CD4-positive, alpha-beta T cell treated with Interleukin-10 for 1 hour (primary cell): ENCODE measurements around the gene JAKMIP1.

Experiments used
- DNase-seq: peaks from one replicate; pipeline ENCODE4 v3.0.0-alpha.2; 2020

The JAKMIP1 gene

GRCh38 chr4:6086846-6087245, 113.5 kb downstream of the JAKMIP1 start:
- no peak for DNase-seq

- no peak for DNase-seq
These were observed 114.4 kb downstream of the JAKMIP1 start for GRCh38 chr4:6085691-6086628.

- DNase-seq: no peak
These were observed 115.2 kb downstream of the JAKMIP1 start for GRCh38 chr4:6085028-6085690.

GRCh38 chr4:6079965-6080364, 120.4 kb downstream of the JAKMIP1 start:
- no peak for DNase-seq

- no peak for DNase-seq
These were observed 121.8 kb downstream of the JAKMIP1 start for GRCh38 chr4:6078560-6078959.

GRCh38 chr4:6076391-6076790, 124.0 kb downstream of the JAKMIP1 start:
- peak; percentile 14 for DNase-seq

GRCh38 chr4:6074758-6075157, 125.6 kb downstream of the JAKMIP1 start:
- DNase-seq: no peak

GRCh38 chr4:6071959-6072720, 128.2 kb downstream of the JAKMIP1 start:
- DNase-seq: no peak

- DNase-seq: no peak
These were observed 129.0 kb downstream of the JAKMIP1 start for GRCh38 chr4:6071191-6071958.

- DNase-seq: no peak
These were observed 130.3 kb downstream of the JAKMIP1 start for GRCh38 chr4:6069845-6070709.

GRCh38 chr4:6068986-6069385, 131.4 kb downstream of the JAKMIP1 start:
- no peak for DNase-seq

- DNase-seq: no peak
These were observed 134.3 kb downstream of the JAKMIP1 start for GRCh38 chr4:6065934-6066590.

- DNase-seq: no peak
These were observed 135.2 kb downstream of the JAKMIP1 start for GRCh38 chr4:6065166-6065565.

GRCh38 chr4:6064383-6064782, 136.0 kb downstream of the JAKMIP1 start:
- no peak for DNase-seq

- DNase-seq: no peak
These were observed 136.7 kb downstream of the JAKMIP1 start for GRCh38 chr4:6063684-6064083.

- no peak for DNase-seq
These were observed 138.2 kb downstream of the JAKMIP1 start for GRCh38 chr4:6062133-6062532.

- DNase-seq: no peak
These were observed 141.0 kb downstream of the JAKMIP1 start for GRCh38 chr4:6059375-6059805.

- DNase-seq: no peak
These were observed 141.6 kb downstream of the JAKMIP1 start for GRCh38 chr4:6058531-6059374.

GRCh38 chr4:6056976-6057766, 143.2 kb downstream of the JAKMIP1 start:
- DNase-seq: no peak
